DMS114 treated with DMSO at 0.1 percent for 48 hours (cell line): Measurements from ENCODE around the gene GIPC2.
"Not testable (repeated sequence)": the region's sequence is repeated elsewhere in the genome, so short reads cannot be mapped to it uniquely, and the experiment has no call there.

Source experiments
- DNase-seq: peaks from one replicate; lab custom pipeline; 2025; ENCODE audit not compliant: unreplicated experiment; lab: John Stamatoyannopoulos, UW

Gene GIPC2

GRCh38 chr1:78045926-78046778, at the start of gene GIPC2:
GIPC2 (plus strand) TSS chr1:78045966; CDS start chr1:78046095, 129 bp downstream.
- no peak for DNase-seq

GRCh38 chr1:77996734-77997133, 49.0 kb upstream of the GIPC2 start:
- DNase-seq, result no peak

- DNase-seq, result not testable (repeated sequence)
Observed at GRCh38 chr1:78000536-78000935, 45.2 kb upstream of the GIPC2 start.

GRCh38 chr1:78003070-78003746, 42.6 kb upstream of the GIPC2 start:
- DNase-seq, result no peak

GRCh38 chr1:78003882-78004718, 41.7 kb upstream of the GIPC2 start:
- peak; percentile 89 for DNase-seq

- peak; percentile 99 for DNase-seq
Observed at GRCh38 chr1:78004719-78005447, 40.9 kb upstream of the GIPC2 start, which contains the start of gene DNAJB4. DNAJB4 (plus strand) TSS chr1:78004939; CDS start chr1:78005111, 172 bp downstream.

GRCh38 chr1:78005448-78005722, 40.4 kb upstream of the GIPC2 start:
- DNase-seq, result no peak

- DNase-seq, result peak; percentile 39
Observed at GRCh38 chr1:78005755-78006154, 40.0 kb upstream of the GIPC2 start.

- no peak for DNase-seq
Observed at GRCh38 chr1:78006521-78006920, 39.2 kb upstream of the GIPC2 start.

GRCh38 chr1:78007677-78008341, 38.0 kb upstream of the GIPC2 start:
- no peak for DNase-seq

- no peak for DNase-seq
Observed at GRCh38 chr1:78009276-78009675, 36.5 kb upstream of the GIPC2 start.

GRCh38 chr1:78009836-78010235, 35.9 kb upstream of the GIPC2 start:
- DNase-seq, result no peak

GRCh38 chr1:78011050-78011449, 34.7 kb upstream of the GIPC2 start:
- DNase-seq, result no peak

GRCh38 chr1:78015148-78015547, 30.6 kb upstream of the GIPC2 start:
- DNase-seq, result no peak

- no peak for DNase-seq
Observed at GRCh38 chr1:78019024-78019423, 26.7 kb upstream of the GIPC2 start.

GRCh38 chr1:78021134-78021533, 24.6 kb upstream of the GIPC2 start:
- DNase-seq, result not testable (repeated sequence)

GRCh38 chr1:78029793-78030192, 16.0 kb upstream of the GIPC2 start:
- no peak for DNase-seq

GRCh38 chr1:78032996-78033796, 12.6 kb upstream of the GIPC2 start:
- no peak for DNase-seq

GRCh38 chr1:78033797-78034172, 12.0 kb upstream of the GIPC2 start:
- no peak for DNase-seq

GRCh38 chr1:78035121-78035520, 10.6 kb upstream of the GIPC2 start:
- DNase-seq, result no peak
